Motor neuron (in vitro differentiated cells): ENCODE data around the gene CD79B. TPM values are rescaled to one million over a fixed set of nuclear protein-coding genes. Genes with fewer than 3 reads are reported as not detected.
"Not testable (repeated sequence)": the region's sequence is repeated elsewhere in the genome, so short reads cannot be mapped to it uniquely, and the experiment has no call there.

Source experiments
- ATAC-seq, 8 experiments: fragments of 200-7000 bp; cut with Tn5 transposase; replicated peaks in 6 of 8; 2 replicates each; pipeline ENCODE4 v1.8.0; 2021; ENCODE audit warnings: mild to moderate bottlenecking in 8 of 8, moderate library complexity in 8 of 8
- H3K27ac ChIP-seq, 2 donors: fragments of 250-450 bp; sonication (Bioruptor Pico); 2 replicates each; pipeline ENCODE4 v1.9.0; 2021; ENCODE audit warnings: antibody characterized with exemption in 2 of 2, mild to moderate bottlenecking in 2 of 2, moderate library complexity in 1 of 2
- H3K4me1 ChIP-seq, 2 donors: fragments of 250-450 bp; sonication (Bioruptor Pico); replicated peaks in 1 of 2; 2 replicates each; pipeline ENCODE4 v1.6.1; 2021; ENCODE audit warnings: antibody characterized with exemption in 2 of 2, mild to moderate bottlenecking in 2 of 2, moderate library complexity in 1 of 2
- H3K4me3 ChIP-seq, 5 donors: fragments of 250-450 bp; sonication (Bioruptor Pico); 2 replicates each; pipeline ENCODE4 v1.9.0; 2021; ENCODE audit warnings: antibody characterized with exemption in 5 of 5, mild to moderate bottlenecking in 5 of 5, moderate library complexity in 4 of 5
- WGBS, 10 experiments: fragments of 450-650 bp; shearing (Covaris generic); methylation state at CpG; one replicate each; pipeline ENCODE4 v1.0.0; 2022; 5-methylcytosine and 5-hydroxymethylcytosine counted together
- in situ Hi-C, 9 experiments: fragments of 400-800 bp; cut with MboI; loops; one replicate each; pipeline ENCODE4 v1.15.0; 2021; ENCODE audit warnings: low sequenced_read_pairs in 9 of 9, low pct_unique_long_range_greater_than_20kb in 2 of 9; ENCODE audit not compliant: unreplicated experiment in 9 of 9
- total RNA-seq, 8 experiments: library from RNA; unstranded; fragments of 300-600 nt; gene quantifications; 2 replicates each; pipeline versions ENCODE4 v1.2.3 to v1.2.4, GENCODE V29; 2022

Gene CD79B
- total RNA-seq, 8 experiments from 2014 or later = 0.14 to 2.1 (median 0.94) TPM; not detected in 1

DNA sequence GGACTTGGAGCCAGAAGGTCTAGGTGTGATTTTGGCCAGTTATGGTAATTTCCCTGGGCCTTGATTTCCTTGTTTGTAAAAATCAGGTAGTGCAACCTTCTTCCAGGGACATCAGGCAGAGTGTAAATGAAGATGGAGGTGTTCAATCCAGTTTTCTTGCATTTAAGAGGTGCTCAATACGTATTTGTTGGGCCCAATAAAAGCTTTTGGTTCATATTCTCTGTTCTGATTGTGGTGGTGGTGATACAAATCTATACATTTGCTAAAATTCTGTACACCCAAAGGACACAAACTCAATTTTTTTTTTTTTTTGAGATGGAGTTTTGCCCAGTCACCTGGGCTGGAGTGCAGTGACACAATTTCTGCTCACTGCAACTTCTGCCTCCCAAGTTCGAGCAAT, 6.0 kb downstream of the CD79B start:
- H3K4me1 ChIP-seq = peaks cover 0 to 1% of the 10 kb centered on the region in 2 donors
- no peak for ATAC-seq
- no peak overlapping the region for H3K4me3 ChIP-seq
- in situ Hi-C loops = loop anchor here in 3 of 9 experiments (10.0 to 25.0 kb wide), 2 partner anchors 89 to 211 kb away; partner anchors contain the start of gene ERN1 (in 2 of the 3)
- WGBS, 10 experiments = 29 to 100% (median 71%) methylated on average over 1 to 2 of the region's 2 CpGs; no CpG with 5 or more reads in 2 of the 10 experiments
- H3K27ac ChIP-seq = no peak overlapping the region

DNA sequence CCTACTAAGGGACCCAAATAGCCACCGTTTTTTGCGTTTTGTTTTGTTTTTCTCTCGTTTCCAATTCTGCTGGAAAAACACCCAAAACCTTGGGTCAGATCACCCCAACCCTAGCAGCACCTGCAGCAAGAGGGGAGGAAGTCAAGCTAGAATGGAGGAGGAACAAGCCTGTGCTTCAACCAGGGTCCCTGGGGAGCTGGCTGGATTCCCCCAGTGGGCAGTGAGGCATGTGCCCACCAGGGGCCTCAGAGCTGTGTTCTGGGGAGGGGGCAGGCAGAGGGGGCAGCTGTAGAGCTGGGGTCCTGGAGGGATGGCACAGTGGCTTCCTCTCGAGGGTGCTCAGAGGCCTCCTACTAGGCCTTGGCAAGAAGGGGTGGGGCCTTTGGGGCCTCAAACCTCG, 6.5 kb downstream of the CD79B start:
- Histone ChIP-seq H3K27ac (no peak overlapping the region), H3K4me3 (no peak overlapping the region), H3K4me1 (no peaks in the 10 kb centered on the region)
- in situ Hi-C loops = loop anchor here in 3 of 9 experiments (10.0 to 25.0 kb wide), 2 partner anchors 89 to 212 kb away; partner anchors contain the start of gene ERN1 (in 2 of the 3)
- 0 to 78% (median 52%) methylated on average over 1 to 4 of the region's 5 CpGs; no CpG with 5 or more reads in 5 of the 10 experiments for WGBS, 10 experiments
- no peak for ATAC-seq

DNA sequence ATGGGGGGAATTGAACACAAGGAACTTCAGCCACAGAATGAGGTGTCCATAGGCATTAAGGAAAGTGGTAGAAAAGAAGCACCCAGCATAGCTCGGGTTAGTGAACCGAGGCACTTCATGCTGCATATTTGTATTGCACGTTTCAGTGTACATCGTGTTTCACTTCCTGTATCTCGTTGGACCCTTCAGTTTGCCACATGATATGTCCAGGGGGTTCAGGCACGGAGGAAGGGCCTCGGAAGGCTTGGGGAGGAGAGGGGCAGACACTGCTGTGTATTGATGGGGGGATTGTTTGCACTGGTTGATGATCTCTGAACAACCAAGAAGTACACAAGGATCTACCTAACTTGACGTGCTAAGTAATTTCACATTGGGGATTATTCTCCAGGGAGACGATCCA, 9.7 kb downstream of the CD79B start:
- H3K4me1 ChIP-seq, H3K27ac ChIP-seq, H3K4me3 ChIP-seq, ATAC-seq: not testable (repeated sequence)
- 40 to 100% (median 80%) methylated on average over 1 to 3 of the region's 9 CpGs; no CpG with 5 or more reads in 5 of the 10 experiments for WGBS, 10 experiments
- in situ Hi-C loops = loop anchor here in 6 of 9 experiments (10.0 to 25.0 kb wide), 4 partner anchors 90 to 365 kb away; partner anchors contain the start of genes ERN1 (in 5 of the 6) and ICAM2 (in 1 of the 6)

DNA sequence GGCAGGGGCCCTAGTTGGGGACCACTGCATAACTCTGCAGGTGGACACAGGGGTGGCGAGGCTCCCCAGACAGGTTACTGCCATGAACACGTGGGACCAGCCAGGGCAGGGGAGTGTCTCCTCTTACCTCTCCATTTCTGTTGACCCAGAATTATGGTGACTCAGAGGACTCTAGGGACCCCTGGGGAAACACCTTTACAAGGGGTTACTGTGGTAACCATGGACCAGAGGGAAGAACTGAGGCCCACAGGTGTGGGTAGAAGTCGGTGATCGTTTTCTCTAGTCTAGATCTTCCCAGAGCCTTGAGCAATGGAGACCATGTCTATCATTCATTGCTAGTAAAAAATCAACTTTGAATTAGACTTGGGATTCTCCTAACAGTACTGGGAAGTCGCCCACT, 11.4 kb downstream of the CD79B start:
- 43 to 88% (median 77%) methylated on average over 1 to 4 of the region's 5 CpGs; no CpG with 5 or more reads in 6 of the 10 experiments for WGBS, 10 experiments
- H3K4me3 ChIP-seq, H3K27ac ChIP-seq, H3K4me1 ChIP-seq, ATAC-seq: not testable (repeated sequence)
- in situ Hi-C loops = loop anchor here in 6 of 9 experiments (10.0 to 25.0 kb wide), 4 partner anchors 92 to 367 kb away; partner anchors contain the start of genes ERN1 (in 5 of the 6) and ICAM2 (in 1 of the 6)

DNA sequence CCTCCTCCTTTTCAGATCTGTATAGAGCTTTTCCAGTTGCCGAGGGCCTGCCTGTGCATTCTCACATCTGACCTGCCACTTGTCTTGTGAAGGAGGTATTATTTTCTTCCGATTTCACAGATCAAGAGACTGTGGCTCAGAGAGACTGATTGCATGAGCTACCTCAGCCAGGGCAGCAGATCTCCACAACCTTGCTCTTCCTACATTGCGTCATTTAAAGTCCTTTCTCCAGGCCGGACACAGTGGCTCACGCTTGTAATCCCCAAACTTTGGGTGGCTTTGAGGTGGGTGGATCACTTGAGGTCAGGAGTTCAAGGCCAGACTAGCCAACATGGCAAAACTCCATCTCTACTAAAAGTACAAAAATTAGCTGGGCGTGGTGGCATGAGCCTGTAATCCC, 12.1 kb downstream of the CD79B start:
- in situ Hi-C loops = loop anchor here in 6 of 9 experiments (10.0 to 25.0 kb wide), 4 partner anchors 92 to 367 kb away; partner anchors contain the start of genes ERN1 (in 5 of the 6) and ICAM2 (in 1 of the 6)
- peak in 1 of 8 experiments; percentile 67 for ATAC-seq
- H3K4me1 ChIP-seq, H3K27ac ChIP-seq, H3K4me3 ChIP-seq: not testable (repeated sequence)
- 17 to 89% (median 60%) methylated on average over 1 to 6 of the region's 6 CpGs; no CpG with 5 or more reads in 3 of the 10 experiments for WGBS, 10 experiments

DNA sequence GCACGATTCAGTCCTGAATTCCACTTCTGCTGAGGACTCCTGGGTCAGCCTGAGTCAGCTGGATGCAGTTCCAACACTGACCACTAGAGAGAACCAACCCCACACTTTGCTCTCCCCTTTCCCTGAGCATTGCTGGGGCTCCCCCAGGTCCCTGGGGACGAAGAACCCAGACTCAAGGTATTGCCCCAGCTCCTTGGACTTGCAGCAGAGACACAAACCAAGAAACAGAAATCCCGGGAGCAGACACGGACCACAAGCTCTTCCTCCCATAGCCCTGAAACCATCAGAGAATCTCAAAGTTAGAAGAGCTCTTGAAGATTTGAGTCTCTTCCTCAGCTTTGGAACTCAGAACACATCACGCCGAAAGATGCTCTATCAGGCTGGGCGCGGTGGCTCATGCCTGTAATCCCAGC, 12.8 kb downstream of the CD79B start:
- in situ Hi-C loops = loop anchor here in 6 of 9 experiments (25.0 kb wide), 3 partner anchors 93 to 368 kb away; partner anchors contain the start of genes ERN1 (in 5 of the 6) and ICAM2 (in 1 of the 6)
- Histone ChIP-seq H3K4me1 (no peaks in the 10 kb centered on the region), H3K4me3 (no peak overlapping the region), H3K27ac (no peak overlapping the region)
- 10 to 55% (median 50%) methylated on average over 2 to 5 of the region's 8 CpGs; no CpG with 5 or more reads in 7 of the 10 experiments for WGBS, 10 experiments
- peak; percentile 56 to 93 (median 74) for ATAC-seq

DNA sequence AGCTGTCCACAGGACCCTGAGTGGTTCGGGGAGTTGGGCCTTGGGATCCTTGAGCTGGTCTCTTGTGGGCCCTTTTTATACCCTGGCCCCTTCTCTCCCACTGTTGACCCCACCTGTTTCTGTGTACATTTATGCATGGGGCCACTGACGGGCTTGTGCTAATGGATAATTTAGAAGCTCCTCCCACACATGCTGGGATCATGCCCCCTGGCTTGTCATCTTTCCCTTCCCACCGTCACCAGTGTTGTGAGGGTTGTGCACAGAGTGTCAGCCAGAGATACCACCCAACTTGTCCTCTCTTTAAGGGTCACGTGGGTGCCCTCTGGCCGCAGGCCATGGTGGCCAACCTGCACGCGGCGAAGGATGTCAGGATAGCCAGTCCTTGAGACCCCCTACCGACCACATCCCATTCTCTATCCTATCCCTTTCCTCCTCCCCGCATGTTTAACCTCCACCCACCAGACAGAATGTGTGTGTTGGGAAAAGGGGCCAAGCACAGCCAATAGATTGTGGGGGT, 13.3 kb downstream of the CD79B start, which contains the start of gene GH1:
TSS of gene GH1 (minus strand) at position 51 of the 517 bp plus-strand sequence. CDS start 63 bp downstream, outside the sequence.
- 83% methylated on average over 1 of the region's 10 CpGs; no CpG with 5 or more reads in 9 of the 10 experiments for WGBS, 10 experiments
- not testable (repeated sequence) for H3K4me1 ChIP-seq, ATAC-seq, H3K27ac ChIP-seq, H3K4me3 ChIP-seq
- in situ Hi-C loops = loop anchor here in 6 of 9 experiments (25.0 kb wide), 3 partner anchors 93 to 368 kb away; partner anchors contain the start of genes ERN1 (in 5 of the 6) and ICAM2 (in 1 of the 6)

DNA sequence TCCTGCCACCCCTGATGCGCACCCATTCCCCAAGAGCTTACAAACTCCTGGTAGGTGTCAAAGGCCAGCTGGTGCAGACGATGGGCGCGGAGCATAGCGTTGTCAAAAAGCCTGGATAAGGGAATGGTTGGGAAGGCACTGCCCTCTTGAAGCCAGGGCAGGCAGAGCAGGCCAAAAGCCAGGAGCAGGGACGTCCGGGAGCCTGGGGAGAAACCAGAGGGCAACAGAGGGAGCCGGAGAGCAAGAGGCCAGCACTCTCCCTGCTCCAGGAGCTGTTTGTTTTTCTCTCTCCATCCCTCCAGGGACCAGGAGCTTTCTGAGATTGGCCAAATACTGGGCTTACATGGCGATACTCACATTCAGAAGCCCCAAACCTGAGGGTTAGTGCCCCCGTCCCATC, 13.8 kb downstream of the CD79B start:
- WGBS, 10 experiments = 60% methylated on average over 1 of the region's 10 CpGs; no CpG with 5 or more reads in 9 of the 10 experiments
- in situ Hi-C loops = loop anchor here in 6 of 9 experiments (25.0 kb wide), 3 partner anchors 94 to 369 kb away; partner anchors contain the start of genes ERN1 (in 5 of the 6) and ICAM2 (in 1 of the 6)
- no peak overlapping the region for H3K4me3 ChIP-seq
- no peak overlapping the region for H3K27ac ChIP-seq
- no peaks in the 10 kb centered on the region for H3K4me1 ChIP-seq
- ATAC-seq = no peak

DNA sequence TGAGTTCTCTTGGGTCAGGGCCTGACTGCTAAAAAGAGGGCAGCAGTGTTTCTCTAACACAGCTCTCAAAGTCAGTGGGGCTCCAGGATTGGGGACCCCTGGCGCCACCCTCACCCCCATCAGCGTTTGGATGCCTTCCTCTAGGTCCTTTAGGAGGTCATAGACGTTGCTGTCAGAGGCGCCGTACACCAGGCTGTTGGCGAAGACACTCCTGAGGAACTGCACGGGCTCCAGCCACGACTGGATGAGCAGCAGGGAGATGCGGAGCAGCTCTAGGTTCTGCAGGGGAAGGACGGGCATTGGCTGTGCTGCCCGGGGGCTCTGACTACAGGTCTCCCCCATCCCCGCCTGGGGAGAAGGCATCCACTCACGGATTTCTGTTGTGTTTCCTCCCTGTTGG, 14.5 kb downstream of the CD79B start:
- in situ Hi-C loops = loop anchor here in 6 of 9 experiments (25.0 kb wide), 3 partner anchors 95 to 370 kb away; partner anchors contain the start of genes ERN1 (in 5 of the 6) and ICAM2 (in 1 of the 6)

DNA sequence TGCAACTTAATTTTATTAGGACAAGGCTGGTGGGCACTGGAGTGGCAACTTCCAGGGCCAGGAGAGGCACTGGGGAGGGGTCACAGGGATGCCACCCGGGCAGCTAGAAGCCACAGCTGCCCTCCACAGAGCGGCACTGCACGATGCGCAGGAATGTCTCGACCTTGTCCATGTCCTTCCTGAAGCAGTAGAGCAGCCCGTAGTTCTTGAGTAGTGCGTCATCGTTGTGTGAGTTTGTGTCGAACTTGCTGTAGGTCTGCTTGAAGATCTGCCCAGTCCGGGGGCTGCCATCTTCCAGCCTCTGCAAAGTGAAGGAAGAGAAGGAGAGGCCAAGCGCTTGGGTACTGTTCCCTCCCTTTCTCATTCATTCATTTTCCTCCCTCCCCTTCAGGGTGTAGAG, 14.9 kb downstream of the CD79B start:
- WGBS, 10 experiments = 70 to 100% methylated on average over 2 of the region's 11 CpGs; no CpG with 5 or more reads in 8 of the 10 experiments
- in situ Hi-C loops = loop anchor here in 6 of 9 experiments (25.0 kb wide), 3 partner anchors 95 to 370 kb away; partner anchors contain the start of genes ERN1 (in 5 of the 6) and ICAM2 (in 1 of the 6)
- not testable (repeated sequence) for H3K4me3 ChIP-seq, H3K4me1 ChIP-seq, H3K27ac ChIP-seq, ATAC-seq

More for the DNA sequence above, 14.5 kb downstream of the CD79B start:
- WGBS, 10 experiments = 13 to 91% (median 83%) methylated on average over 3 to 6 of the region's 13 CpGs; no CpG with 5 or more reads in 6 of the 10 experiments
- Histone ChIP-seq H3K4me1 (no peaks in the 10 kb centered on the region), H3K4me3 (no peak overlapping the region), H3K27ac (no peak overlapping the region)
- no peak for ATAC-seq

DNA sequence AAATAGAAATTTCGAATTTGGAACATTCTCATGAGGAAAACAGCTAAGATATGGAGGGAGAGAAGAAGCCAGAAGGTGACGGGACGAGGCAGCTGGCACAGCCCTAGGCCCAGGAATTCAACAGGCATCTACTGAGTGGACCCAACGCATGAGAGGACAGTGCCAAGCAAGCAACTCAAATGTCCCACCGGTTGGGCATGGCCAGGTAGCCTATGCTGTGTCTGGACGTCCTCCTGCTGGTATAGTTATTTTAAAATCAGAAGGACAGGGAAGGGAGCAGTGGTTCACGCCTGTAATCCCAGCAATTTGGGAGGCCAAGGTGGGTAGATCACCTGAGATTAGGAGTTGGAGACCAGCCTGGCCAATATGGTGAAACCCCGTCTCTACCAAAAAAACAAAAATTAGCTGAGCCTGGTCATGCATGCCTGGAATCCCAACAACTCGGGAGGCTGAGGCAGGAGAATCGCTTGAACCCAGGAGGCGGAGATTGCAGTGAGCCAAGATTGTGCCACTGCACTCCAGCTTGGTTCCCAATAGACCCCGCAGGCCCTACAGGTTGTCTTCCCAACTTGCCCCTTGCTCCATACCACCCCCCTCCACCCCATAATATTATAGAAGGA, 15.5 kb downstream of the CD79B start:
- no peak for ATAC-seq
- 0 to 60% (median 46%) methylated on average over 1 to 9 of the region's 12 CpGs; no CpG with 5 or more reads in 2 of the 10 experiments for WGBS, 10 experiments
- in situ Hi-C loops = loop anchor here in 6 of 9 experiments (25.0 kb wide), 3 partner anchors 96 to 371 kb away; partner anchors contain the start of genes ERN1 (in 5 of the 6) and ICAM2 (in 1 of the 6)
- Histone ChIP-seq H3K27ac (no peak overlapping the region), H3K4me1 (no peaks in the 10 kb centered on the region), H3K4me3 (no peak overlapping the region)

DNA sequence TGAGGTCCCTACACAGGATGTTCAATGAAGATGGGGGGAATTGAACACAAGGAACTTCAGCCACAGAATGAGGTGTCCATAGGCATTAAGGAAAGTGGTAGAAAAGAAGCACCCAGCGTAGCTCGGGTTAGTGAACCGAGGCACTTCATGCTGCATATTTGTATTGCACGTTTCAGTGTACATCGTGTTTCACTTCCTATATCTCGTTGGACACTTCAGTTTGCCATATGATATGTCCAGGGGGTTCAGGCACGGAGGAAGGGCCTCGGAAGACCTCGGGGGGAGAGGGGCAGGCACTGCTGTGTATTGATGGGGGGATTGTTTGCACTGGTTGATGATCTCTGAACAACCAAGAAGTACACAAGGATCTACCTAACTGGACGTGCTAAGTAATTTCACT, 16.4 kb downstream of the CD79B start:
- not testable (repeated sequence) for H3K4me1 ChIP-seq, H3K27ac ChIP-seq, H3K4me3 ChIP-seq, ATAC-seq
- in situ Hi-C loops = loop anchor here in 6 of 9 experiments (25.0 kb wide), 3 partner anchors 97 to 372 kb away; partner anchors contain the start of genes ERN1 (in 5 of the 6) and ICAM2 (in 1 of the 6)
- WGBS, 10 experiments = 8 to 80% (median 72%) methylated on average over 1 to 4 of the region's 10 CpGs; no CpG with 5 or more reads in 7 of the 10 experiments
